KBM-7 (cell line): ENCODE data around the gene C12orf75.

Source experiments
- DNase-seq: peaks from one replicate; pipeline ENCODE4 v3.0.0-alpha.2; 2015
- in situ Hi-C: fragments of 300-500 bp; cut with MboI; formaldehyde crosslinking; loops from 2 replicates; pipeline ENCODE4 v1.14.3; 2020; ENCODE audit warnings: low sequenced_read_pairs, low pct_unique_long_range_greater_than_20kb, mixed read lengths

C12orf75 gene

DNA sequence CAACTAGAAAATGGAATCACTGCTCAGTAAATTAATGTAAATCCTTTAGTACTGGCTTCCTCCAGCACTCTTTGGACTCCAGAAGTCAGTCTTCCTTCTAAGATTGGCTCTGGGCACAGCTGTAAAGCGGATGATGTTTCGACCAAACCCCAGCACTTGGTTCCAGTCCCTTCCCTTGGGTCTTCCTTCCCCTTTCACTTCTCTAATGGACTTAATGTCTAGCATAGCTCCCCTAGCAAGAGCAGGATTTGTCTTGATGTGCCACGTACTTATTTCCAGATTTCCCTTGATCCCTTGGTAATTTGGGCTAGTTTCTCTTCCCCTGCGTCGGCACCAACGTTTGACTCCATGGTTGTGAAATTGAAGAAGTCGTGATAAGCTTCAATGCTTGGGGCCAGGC, 28.3 kb downstream of the C12orf75 start:
- no peak for DNase-seq
- in situ Hi-C loops = no loop called here

DNA sequence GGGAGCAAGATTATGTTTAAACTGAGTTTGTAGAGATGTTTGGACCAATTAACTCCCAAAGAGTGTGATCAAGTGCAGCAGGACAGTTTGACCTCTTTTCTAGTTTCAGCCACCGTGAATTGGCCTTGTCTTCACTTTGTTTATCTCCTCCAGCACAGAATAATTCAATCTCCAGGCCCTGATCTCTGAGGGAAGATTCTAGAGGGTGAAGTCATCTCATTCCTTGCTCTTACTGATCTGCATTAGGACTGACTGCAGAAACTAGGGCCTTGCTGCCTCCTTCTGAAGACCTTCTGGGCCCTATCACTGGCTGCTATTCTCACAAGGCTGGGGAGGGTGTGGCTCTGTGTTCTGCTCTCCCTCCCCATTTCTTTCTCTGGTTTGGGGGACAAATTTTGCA, 29.4 kb downstream of the C12orf75 start:
- no peak for DNase-seq
- in situ Hi-C loops = no loop called here

DNA sequence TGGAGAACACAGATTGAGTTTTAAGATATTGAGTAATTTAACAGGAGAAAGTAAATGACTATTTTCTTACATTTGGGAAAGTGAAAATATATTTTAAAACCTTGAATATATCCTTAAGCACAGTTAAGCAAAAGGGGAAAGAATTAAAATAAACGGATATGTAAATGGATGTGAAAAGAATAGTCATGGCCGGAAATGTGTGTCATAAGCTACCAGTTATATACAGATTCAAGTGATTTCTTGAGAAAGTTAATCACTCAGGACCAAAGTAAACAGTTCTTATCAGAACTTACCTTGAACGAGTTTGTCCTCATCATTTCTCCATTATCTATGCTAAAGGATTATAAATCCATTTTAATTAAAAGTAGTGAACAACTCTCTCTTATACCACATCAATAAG, 33.4 kb downstream of the C12orf75 start:
- DNase-seq = no peak
- in situ Hi-C loops = no loop called here

DNA sequence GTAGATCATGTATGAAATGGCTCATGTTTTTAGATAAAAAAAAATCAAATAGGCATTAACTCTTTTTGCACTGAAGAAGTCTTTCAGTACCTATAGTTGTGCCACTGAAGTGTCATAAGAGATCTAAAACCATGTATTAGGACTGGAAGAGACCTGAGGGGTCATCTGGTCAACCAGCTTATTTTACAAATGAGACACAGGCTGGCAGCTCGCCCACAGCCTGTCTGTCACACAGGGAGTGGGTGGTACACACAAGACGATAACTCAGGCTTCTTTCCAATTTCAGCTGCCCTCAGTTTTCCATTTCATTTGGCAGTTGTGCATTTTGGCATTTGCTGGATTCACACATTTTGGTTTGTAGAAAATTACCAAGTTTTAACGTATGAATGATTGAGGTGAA, 34.7 kb downstream of the C12orf75 start:
- no peak for DNase-seq
- in situ Hi-C loops = no loop called here

DNA sequence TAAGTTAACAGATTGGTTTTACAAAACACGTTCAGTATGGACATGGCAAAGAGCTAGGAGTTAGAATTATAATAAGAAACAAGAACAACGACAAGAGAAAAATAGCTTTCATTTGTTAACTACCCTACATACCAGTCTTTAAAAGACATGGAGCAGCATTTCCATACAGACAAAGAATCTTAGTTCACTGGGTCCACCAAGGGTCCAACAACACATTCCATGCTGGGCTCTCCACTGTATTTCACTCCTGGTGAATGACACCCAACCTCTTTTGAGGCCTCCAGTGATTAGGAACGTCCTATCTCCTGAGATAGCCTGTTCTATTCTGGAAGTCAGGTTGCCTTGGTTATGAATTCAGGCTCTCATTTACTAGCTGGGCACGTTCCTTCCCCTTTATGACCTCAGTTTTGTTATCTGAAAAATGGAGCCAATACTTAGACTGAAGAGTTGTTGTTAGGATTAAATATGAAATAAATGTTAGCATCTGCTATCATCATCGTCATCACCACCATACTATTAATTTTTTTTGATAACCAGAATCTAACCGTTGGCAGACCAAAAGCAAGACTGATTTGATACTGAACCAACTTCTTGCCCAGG, 37.7 kb downstream of the C12orf75 start:
- no peak for DNase-seq
- in situ Hi-C loops = no loop called here

DNA sequence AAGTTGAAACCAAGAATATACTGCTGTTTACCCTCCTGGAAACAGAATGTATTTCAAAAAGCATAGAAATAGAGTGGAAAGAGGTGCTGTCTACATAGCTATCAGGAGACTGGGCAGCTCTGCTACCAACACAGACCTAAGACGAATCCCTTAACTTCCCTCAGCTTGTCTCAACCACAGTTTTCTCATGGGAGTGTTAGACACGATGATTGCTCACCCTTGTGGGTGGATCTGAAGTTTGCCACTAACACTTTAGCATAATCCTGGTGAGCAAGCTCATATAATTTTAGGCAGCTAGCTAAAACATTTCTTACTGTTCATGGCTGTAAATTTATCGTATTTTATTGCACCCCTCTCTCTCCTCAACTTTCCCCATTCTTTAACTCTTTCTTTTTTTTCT, 38.5 kb downstream of the C12orf75 start:
- in situ Hi-C loops = no loop called here
- no peak for DNase-seq

DNA sequence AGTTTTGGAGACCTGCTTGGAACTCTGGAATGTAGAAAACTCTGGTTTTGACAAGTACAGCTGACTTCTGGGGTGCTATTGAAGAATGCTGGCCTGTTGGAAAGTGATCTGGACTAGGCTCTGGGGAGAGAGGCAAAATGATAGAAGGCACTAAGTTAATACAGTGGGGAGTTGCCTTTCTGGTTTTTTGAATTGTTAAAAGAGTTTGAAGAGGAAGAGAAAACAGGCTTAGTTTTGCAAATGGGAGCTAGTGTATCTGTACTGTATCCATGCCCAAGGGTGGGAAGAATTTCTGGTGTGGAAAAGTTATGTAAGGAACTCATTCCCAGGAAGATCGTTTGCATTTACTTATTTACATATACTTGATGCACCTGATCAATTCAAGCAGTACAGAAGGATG, 43.8 kb downstream of the C12orf75 start:
- DNase-seq = no peak
- in situ Hi-C loops = no loop called here

DNA sequence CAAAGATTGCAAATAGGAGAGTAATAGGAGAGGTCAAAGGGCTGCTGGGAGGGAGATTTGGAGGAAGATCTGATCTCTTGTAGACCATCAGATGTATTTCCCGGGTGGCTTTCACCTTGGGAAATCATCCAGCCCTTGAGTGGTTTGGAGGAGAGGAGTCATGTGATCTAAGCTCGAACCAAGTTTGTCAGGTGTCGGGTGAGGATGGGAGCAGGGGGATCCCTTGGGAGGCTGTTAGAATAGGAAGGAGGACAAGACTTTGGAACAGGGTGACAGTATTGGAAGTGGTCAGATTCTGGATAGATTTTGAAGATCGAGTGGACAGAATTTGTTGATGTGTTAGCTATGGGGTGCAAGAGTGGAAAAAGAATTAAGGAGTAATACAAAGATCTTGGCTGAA, 46.6 kb downstream of the C12orf75 start:
- in situ Hi-C loops = loop anchor here (25.0 kb wide), 1 partner anchor 1190 kb away; no protein-coding TSS in a partner anchor
- DNase-seq = no peak

DNA sequence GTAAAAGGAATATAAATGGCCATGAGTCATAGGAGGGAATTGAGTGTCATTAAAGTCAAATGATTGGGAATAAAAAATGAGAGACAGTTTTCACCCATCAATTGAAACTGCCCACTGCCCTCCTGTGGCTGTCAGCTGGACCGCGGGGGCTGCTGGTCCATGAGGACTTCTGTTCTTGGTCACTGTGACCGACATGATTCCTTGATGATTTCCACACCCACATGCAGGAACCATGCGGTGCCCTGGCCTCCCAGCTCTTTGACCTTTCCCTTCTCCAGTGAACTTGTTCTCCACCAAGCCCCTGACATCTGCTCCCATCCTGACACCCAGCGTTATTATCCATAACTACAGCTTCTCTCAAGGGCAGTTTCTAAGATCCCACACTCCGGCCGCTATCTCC, 48.4 kb downstream of the C12orf75 start:
- DNase-seq = no peak
- in situ Hi-C loops = loop anchor here (25.0 kb wide), 1 partner anchor 1192 kb away; no protein-coding TSS in a partner anchor

DNA sequence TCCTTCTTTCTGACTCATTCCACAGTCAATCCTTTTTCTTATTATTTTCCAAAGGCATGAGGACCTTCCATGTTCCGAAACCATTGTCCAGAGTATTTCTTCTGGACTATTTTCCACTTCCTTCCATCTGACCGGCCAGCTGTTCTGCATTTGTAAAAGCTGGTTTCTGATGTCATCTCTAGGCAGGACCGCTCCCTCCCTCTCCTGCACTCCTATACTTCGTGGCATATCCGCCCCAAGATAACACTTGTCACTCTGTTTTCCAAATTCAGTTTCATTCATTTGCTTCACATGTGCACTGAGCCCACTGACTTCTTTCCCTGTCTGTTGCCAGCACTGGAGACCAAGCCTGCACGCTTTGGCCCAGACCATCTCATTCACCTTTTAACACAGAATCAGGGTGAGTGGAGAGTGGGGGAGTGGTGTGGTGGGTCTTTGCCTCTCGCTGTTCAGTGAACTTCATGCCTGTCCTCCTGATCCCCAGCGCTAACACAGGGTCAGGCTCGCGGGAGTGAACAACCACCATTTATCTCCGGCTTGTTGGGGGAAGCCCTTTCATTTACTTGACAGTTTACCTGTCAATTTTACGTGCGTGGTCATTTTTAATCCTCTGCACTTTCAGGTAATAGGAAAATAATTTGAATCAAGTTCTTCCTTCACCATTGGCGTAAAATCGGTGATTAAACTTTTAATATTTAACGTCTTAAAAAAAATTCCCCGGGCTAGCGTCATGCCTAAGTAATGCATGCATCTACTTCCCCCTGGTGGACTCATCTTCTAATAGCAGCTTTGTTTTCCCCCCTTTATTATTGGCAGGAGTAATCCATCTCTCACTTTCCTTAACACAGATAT, 52.5 kb downstream of the C12orf75 start:
- in situ Hi-C loops = loop anchor here (25.0 kb wide), 1 partner anchor 1196 kb away; no protein-coding TSS in a partner anchor
- DNase-seq = peak; percentile 73

DNA sequence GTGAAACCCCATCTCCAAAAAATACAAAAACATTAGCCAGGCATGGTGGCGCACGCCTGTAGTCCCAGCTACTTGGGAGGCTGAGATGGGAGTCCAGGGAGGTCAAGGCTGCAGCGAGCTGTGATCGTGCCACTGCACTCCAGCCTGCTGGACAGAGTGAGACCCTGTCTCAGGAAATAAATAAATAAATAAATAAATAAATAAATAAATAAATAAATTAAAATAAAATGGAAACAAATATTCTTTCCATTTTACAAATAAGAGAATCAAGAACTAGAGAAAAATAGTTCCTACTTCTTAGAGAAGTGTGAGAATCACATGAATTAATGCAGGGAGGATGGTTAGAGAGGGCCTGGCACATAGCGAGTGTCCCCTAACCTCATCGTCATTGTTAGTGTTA, 53.7 kb downstream of the C12orf75 start:
- DNase-seq = no peak
- in situ Hi-C loops = loop anchor here (25.0 kb wide), 1 partner anchor 1197 kb away; no protein-coding TSS in a partner anchor

DNA sequence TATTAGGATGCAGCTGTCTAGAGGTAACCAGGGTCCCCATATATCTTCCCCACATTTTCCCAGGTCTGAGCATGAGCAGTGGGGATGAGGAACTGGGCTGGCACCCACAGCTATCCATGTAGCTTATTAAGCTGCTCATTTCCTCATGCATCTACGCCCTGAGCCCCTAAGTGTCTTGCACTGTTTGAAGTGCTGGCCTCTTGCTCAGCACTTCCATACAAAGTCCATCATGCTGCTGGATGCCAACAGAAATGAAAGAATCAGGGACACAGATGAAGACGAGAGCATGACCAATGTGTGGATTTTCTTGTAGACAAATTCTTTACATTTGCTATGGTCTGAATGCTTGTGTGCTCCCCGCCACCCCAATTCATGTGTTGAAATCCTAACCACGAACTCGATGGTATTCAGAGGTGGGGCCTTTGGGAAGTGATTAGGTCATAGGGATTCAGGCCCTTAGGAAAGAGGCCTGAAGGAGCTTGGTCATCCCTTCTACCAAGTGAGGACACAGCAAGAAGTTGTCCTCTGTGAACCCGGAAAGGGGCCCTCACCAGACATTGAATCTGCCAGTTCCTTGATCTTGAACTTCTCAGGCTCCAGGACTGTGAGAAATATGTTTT, 54.5 kb downstream of the C12orf75 start:
- in situ Hi-C loops = loop anchor here (25.0 kb wide), 1 partner anchor 1198 kb away; no protein-coding TSS in a partner anchor

DNA sequence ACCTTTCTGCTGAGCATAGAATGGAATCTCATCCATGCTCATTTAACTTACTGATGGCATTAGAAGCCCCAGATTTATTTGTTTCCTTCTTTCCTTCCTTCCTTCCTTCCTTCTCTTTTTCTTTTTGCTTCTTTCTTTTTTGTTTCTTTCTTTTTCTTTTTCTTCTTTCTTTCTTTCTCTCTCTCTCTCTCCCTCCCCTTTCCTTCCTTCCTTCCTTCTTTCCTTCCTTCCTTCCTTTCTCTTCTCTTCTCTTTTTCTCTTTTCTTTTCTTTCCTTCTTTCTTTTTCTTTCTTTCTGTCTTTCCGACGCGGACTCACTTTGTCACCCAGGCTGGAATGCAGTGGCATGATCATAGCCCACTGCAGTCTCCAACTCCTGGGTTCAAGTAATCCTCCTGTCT, 55.9 kb downstream of the C12orf75 start:
- no peak for DNase-seq
- in situ Hi-C loops = loop anchor here (25.0 kb wide), 1 partner anchor 1199 kb away; no protein-coding TSS in a partner anchor

More for the DNA sequence above, 54.5 kb downstream of the C12orf75 start:
- DNase-seq = no peak

DNA sequence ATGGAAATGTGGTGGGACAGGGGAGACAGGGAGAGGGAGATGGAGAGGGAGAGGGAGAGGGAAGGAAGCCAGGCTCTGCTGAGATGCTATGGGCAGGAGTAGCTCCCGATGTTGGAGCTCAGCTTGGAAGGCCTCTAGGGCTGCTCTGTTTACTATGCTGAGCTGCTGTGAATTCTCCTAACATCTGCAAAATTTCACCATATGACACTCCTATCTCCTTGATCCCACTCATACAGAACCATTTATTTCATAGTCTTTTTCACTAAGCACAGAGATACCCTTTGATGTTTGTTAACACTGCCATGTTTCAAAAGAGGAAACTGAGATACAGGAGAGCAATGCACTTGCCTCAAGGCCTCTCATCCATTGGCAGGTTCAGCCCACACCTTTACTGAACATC, 60.7 kb downstream of the C12orf75 start:
- no peak for DNase-seq
- in situ Hi-C loops = loop anchor here (25.0 kb wide), 1 partner anchor 1204 kb away; no protein-coding TSS in a partner anchor

DNA sequence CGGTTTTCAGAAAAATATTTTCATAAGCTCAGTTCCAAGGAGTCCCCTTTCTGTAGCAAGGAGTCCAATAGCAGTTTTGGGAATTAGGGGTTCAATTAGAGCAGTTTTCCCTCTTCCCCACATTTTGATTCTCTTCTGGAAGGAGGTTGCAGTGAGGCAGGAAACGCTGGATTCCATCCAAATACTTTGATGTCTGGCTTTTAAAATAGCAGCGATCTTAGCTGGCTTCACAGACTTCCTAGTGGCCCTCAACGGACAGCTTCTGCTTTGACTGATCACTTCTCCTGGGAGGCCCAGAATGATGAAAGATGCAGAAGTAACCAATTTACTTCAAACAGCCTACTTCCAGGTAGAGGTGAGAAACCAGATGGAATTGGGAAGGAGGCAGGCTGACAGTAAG, 63.1 kb downstream of the C12orf75 start:
- in situ Hi-C loops = loop anchor here (25.0 kb wide), 1 partner anchor 1206 kb away; no protein-coding TSS in a partner anchor
- DNase-seq = no peak

DNA sequence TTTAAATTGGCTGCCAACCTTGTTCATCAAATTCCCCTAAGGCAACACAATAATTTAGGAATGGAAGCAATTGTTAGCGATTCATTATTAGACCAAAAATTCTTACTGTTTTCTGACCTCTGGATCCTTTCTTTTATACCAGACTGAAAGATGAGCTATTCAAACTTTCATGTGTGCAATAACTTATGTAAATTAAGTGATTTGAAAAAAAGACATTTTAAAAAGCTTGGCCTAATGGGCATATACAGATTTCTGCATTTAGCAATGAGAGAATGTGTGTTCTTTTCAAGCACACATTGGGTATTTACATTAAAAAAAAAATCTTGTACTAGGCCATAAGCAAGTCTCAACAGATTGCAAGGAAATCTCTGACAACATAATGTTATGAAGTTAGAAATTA, 65.5 kb downstream of the C12orf75 start:
- in situ Hi-C loops = loop anchor here (25.0 kb wide), 1 partner anchor 1209 kb away; no protein-coding TSS in a partner anchor

DNA sequence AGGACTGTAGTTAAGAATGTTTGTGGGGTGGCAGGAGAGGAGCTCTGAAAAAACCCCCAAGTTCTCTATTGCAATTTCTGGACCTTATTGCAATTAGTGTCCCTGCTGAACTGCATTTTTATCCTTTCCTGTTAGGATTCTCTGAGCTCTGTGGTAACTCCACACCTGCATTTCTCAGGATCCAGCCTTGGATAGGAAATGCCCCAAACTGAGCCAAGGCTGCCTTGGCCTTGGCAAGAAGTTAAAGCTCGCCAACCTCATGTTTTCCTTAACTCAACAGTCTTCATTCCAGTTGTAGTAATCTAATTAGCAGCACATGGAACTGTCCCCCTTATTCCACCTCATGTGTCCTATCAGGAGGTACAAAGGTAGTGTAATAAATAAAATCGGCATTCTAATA, 66.5 kb downstream of the C12orf75 start:
- in situ Hi-C loops = loop anchor here (25.0 kb wide), 1 partner anchor 1210 kb away; no protein-coding TSS in a partner anchor
- no peak for DNase-seq

More for the DNA sequence above, 65.5 kb downstream of the C12orf75 start:
- no peak for DNase-seq

DNA sequence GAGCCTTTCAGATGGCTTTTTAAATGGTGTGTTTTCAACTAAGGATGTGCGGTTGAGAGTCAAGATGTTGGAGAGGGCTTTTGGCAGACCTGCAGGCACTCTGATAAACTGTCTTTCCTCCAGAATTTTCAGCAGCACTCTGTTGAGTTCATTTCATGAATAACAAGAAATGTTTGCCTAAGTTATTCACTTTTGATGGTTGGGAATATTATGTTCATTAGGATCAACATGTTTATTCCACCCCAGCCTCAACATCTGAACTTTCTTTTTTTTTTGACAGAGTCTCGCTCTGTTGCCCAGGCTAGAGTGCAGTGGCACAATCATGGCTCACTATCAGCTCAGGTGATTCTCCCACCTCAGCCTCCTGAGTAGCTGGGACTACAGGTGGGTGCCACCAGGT, 68.4 kb downstream of the C12orf75 start:
- DNase-seq = no peak

DNA sequence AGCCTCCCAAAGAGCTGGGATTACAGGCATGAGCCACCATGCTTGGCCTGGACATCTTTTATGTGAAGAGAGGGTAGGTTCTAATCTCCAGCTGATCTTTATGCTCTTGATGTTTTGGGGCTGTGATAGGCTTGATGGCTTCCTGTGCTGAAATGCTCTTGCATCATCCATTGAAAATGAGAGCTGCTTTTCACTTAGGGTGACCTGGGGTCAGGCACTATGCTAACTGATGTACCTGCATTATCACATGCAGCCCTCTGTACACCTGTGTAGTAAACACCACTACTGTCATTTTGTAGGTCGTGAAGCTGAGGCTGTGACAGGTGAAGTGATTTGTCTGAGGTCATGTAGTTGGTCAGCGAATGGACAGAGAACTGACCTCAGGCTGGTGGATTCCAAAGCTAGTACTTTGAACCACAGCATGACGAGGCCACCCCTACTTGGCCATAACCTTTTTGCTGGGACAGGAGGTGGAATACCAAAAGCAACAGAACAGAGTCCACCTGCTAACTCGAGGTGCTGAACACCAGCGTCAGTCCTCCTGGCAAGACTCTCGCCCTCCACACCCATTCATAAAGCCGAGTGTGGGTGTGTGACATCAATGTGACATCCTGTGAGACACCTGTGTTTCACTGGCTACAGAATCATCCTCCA, 69.1 kb downstream of the C12orf75 start:
- in situ Hi-C loops = loop anchor here (25.0 kb wide), 2 partner anchors 738 to 1212 kb away; partner anchors contain the start of gene NUAK1
- no peak for DNase-seq

More for the DNA sequence above, 68.4 kb downstream of the C12orf75 start:
- in situ Hi-C loops = loop anchor here (25.0 kb wide), 1 partner anchor 1212 kb away; no protein-coding TSS in a partner anchor
